GM15510 (cell line): ENCODE results near the gene ETNPPL.

Experiments used
- POLR2A ChIP-seq: IDR thresholded peaks from 3 replicates; pipeline ENCODE4 v1.6.1; 2011; ENCODE audit warnings: borderline replicate concordance; ENCODE audit not compliant: insufficient read length; ENCODE audit errors: extremely low read depth

The ETNPPL gene

GRCh38 chr4:108775921-108776320 lies 13.1 kb upstream of the ETNPPL start:
- no peak for TF ChIP-seq POLR2A

GRCh38 chr4:108774809-108775530 lies 12.1 kb upstream of the ETNPPL start:
- TF ChIP-seq POLR2A, result no peak

- no peak for TF ChIP-seq POLR2A
These were observed 9.5 kb upstream of the ETNPPL start for GRCh38 chr4:108772402-108772801.

GRCh38 chr4:108766058-108766457 lies 3.2 kb upstream of the ETNPPL start:
- TF ChIP-seq POLR2A, result no peak

GRCh38 chr4:108763986-108764385 lies 1.1 kb upstream of the ETNPPL start:
- TF ChIP-seq POLR2A, result no peak

- no peak for TF ChIP-seq POLR2A
These were observed 357 bp upstream of the ETNPPL start for GRCh38 chr4:108763226-108763593.

- TF ChIP-seq POLR2A, result no peak
These were observed 4.4 kb downstream of the ETNPPL start for GRCh38 chr4:108758498-108758897.

- no peak for TF ChIP-seq POLR2A
These were observed 8.5 kb downstream of the ETNPPL start for GRCh38 chr4:108754327-108754726.

- no peak for TF ChIP-seq POLR2A
These were observed 11.5 kb downstream of the ETNPPL start for GRCh38 chr4:108751321-108751720.

GRCh38 chr4:108749119-108749518 lies 13.7 kb downstream of the ETNPPL start:
- TF ChIP-seq POLR2A, result no peak

- TF ChIP-seq POLR2A, result no peak
These were observed 16.3 kb downstream of the ETNPPL start for GRCh38 chr4:108746511-108746910.

- no peak for TF ChIP-seq POLR2A
These were observed 18.5 kb downstream of the ETNPPL start for GRCh38 chr4:108744307-108744706.

- TF ChIP-seq POLR2A, result no peak
These were observed 20.1 kb downstream of the ETNPPL start for GRCh38 chr4:108742451-108743420.

- TF ChIP-seq POLR2A, result no peak
These were observed 24.7 kb downstream of the ETNPPL start for GRCh38 chr4:108738003-108738706.

- no peak for TF ChIP-seq POLR2A
These were observed 31.8 kb downstream of the ETNPPL start for GRCh38 chr4:108731006-108731405.
